Stimulated activated CD4-positive, alpha-beta T cell treated with anti-CD3 and anti-CD28 coated beads, Interleukin-1b, Interleukin-23, amount 100 ng/mL, for 1 hour (primary cell): ENCODE data around the gene PMM1.
"Not testable (repeated sequence)": the region's sequence is repeated elsewhere in the genome, so short reads cannot be mapped to it uniquely, and the experiment has no call there.

Experiments
- DNase-seq, 2 donors: peaks; one replicate each; pipeline ENCODE4 v3.0.0-alpha.2; 2020; ENCODE audit warnings: low read depth in 2 of 2

The PMM1 gene

DNA sequence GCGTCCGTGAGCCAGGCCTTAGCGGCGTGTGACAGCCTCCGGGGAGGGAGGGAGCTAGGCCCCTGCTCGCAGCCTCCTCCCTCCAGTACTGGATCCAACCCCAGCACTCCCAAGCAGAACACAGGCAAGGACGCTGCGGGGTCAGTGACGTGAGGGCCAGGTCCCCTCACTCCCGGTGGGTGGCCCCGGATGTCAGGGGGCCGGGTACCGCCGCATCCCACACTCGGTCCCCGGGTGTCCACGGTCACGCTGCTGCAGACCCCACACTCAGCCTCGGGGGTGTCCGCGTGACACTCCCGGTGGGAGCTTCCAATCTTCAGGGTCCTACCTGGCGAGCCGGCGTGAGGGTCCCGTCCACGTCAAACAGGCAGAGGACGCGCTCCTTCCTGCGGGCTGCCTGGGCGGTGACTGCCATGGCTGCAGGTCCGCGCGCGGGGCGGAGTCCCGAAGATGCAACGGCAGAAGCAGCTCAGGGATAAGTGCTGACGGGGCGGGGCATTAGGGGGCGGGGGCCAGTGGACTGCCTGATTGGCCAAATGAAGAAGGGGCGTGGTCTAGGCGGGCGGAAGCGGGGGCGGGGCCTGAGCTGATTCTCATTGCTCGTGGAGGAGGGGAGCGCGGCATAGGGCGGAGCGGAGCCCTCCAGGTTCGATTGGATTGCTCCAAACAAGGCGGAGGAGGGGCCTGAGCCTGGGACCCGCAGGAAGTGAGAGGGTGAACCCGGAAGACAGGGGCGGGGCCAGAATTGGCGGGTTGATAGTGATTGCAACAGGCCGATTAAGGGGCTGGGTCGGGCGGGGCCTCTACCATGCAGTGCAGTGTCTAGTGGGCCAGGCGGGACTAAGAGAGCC is at the start of gene PMM1:
Gene PMM1 (minus strand): TSS at position 450 of the 851 bp plus-strand sequence. CDS start 35 bp downstream, at position 415.
- DNase-seq = peak; percentile 100

DNA sequence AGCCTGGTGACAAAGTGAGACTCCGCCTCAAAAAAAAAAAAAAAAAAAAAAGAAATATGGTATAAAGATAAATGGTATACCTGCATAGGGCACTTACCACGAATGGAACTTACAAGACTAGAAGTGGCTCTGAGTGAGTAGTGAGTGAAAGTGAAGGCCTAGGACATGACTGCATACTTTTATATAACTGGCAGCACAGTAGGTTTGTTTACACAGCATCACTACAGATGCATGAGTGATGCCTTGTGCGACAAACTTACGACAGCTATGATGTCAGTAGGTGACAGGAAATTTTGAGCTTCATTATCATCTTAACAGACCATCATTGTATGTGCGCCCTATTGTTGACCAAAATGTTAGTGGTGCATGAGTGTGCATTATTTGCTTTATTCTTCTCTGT is 49.1 kb upstream of the PMM1 start:
- no peak for DNase-seq

DNA sequence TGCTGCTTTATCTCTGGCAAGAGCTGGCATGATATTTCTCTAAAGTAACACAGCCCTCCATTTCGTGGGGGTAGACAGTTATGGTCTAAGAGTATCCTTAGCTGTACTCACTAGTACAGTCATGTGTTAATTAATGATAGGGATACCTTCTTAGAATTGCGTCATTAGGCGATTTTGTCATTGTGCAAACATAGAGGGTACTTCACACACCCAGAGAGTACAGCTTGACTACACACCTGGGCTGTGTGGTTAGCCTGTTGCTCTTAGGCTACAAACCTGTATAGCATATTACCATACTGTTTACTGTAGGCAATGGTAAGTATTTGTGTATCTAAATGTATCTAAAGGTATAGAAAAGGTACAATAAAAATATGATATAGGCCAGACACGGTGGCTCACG is 48.5 kb upstream of the PMM1 start:
- DNase-seq = no peak

DNA sequence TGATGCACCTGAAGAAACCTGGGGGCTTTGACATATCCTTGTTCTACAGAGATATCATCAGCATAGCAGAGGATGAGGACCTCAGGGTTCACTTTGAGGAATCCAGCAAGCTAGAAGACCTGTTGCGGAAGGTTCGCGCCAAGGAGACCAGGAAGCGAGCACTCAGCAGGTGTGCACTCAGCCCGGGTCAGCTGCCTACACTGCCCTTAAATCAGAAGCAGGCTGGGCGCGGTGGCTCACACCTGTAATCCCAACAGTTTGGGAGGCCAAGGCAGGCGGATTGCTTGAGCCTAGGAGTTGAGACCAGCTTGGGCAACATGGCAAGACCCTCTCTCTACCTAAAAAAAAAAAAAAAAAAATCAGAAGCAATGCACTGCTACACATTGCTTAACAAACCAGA is 48.0 kb upstream of the PMM1 start:
- DNase-seq = not testable (repeated sequence)

DNA sequence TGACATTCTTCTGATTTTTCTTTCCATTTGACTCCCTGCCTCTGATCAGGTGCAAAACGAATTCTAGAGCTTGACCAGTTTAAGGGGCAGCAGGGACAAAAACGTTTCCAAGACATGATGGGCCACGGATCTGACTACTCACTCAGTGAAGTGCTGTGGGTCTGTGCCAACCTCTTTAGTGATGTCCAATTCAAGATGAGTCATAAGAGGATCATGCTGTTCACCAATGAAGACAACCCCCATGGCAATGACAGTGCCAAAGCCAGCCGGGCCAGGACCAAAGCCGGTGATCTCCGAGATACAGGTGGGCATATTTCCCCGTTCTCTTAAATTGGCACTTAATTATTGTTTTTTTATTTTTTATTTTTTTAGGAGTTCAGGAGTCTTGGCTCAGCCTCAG is 46.8 kb upstream of the PMM1 start:
- no peak for DNase-seq

DNA sequence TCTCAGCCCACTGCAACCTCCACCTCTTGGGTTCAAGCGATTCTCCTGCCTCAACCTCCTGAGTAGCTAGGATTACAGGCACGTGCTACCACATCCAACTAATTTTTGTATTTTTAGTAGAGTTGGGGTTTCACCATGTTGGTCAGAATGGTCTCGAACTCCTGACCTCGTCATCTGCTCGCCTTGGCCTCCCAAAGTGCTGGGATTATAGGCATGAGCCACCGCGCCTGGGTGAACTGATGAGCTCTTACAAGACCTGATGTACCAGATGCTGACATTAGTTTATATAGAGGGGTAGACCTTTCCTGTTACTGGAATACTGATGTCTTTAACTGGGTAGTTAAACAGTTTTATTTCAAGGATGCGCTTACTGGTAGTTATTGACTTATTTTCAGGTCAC is 45.0 kb upstream of the PMM1 start:
- DNase-seq = not testable (repeated sequence)

DNA sequence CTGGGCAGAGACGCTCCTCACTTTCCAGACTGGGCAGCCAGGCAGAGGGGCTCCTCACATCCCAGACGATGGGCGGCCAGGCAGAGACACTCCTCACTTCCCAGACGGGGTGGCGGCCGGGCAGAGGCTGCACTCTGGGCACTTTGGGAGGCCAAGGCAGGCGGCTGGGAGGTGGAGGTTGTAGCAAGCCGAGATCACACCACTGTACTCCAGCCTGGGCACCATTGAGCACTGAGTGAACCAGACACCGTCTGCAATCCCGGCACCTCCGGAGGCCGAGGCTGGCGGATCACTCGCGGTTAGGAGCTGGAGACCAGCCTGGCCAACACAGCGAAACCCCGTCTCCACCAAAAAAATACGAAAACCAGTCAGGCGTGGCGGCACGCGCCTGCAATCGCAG is 42.0 kb upstream of the PMM1 start:
- not testable (repeated sequence) for DNase-seq

DNA sequence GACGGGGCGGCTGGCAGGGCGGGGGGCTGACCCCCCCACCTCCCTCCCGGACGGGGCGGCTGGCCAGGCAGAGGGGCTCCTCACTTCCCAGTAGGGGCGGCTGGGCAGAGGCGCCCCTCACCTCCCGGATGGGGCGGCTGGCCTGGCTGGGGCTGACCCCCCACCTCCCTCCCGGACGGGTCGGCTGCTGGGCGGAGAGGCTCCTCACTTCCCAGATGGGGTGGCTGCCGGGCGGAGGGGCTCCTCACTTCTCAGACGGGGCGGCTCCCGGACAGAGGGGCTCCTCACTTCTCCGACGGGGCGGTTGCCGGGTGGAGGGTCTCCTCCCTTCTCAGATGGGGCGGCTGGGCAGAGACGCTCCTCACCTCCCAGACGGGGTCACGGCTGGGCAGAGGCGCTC is 41.5 kb upstream of the PMM1 start:
- DNase-seq = not testable (repeated sequence)

DNA sequence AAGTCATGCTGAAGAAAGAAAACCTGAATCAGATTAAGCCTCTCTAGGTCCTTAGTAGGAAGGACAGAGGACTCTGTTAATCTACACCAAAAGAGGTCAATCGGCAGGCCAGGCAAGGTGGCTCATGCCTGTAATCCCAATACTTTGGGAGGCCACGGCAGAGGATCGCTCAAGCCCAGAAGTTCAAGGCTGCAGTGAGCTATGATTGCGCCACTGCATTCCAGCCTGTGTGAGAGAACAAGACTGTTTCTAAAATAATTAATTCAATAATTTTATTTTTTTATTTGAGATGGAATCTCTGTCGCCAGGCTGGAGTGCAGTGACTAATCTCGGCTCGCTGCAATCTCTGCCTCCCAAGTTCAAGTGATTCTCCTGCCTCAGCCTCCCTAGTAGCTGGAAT is 35.9 kb upstream of the PMM1 start:
- DNase-seq = no peak

DNA sequence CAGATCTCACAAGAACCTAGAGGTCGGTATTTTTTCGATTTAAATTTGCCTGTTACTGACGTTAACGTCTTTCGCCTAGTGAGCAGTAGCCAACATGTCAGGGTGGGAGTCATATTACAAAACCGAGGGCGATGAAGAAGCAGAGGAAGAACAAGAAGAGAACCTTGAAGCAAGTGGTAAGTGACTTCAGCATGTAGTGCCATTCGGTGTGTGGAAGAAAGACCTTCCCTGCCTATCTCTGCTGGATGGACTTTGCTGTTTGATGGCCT is 32.2 kb upstream of the PMM1 start:
- DNase-seq = no peak

DNA sequence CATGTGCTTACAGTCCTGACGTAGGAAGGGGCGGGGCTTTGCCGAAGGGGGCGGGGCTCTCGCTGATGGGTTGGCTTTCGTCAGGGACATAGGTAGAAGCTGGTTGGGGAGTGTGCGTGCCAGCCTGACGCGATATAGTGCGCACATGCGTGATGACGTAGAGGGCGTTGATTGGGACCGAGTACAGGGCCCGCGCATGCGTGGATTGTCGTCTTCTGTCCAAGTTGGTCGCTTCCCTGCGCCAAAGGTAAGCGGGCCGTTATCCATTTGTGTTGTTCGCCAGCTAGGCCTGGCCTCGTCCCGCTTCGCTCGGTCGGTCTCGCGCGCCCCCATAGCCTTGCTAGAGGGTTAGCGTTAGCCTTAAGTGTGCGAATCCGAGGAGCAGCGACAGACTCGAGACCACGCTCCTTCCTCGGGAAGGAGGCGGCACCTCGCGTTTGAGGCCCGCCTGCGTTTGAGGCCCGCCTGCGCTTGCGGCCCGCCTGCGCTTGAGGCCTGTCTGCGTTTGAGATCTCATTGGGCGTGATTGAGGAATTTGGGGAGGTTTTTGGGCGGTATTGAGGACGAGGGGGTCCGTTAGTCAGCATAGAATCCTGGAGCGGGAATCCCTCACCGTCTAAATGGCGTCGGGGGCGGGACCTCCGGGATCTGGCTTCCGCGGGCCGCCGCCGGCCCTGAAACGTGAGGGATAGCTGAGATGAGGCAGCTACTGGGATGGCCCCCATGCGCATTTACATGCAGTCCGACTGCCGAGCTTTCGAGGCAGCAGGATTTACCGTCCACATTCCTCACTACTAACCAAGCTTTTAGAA is 31.7 kb upstream of the PMM1 start, which contains the start of gene XRCC6:
Gene XRCC6 (plus strand): TSS at position 197 of the 812 bp plus-strand sequence. CDS start 710 bp downstream, outside the sequence.
- DNase-seq = peak; percentile 100

DNA sequence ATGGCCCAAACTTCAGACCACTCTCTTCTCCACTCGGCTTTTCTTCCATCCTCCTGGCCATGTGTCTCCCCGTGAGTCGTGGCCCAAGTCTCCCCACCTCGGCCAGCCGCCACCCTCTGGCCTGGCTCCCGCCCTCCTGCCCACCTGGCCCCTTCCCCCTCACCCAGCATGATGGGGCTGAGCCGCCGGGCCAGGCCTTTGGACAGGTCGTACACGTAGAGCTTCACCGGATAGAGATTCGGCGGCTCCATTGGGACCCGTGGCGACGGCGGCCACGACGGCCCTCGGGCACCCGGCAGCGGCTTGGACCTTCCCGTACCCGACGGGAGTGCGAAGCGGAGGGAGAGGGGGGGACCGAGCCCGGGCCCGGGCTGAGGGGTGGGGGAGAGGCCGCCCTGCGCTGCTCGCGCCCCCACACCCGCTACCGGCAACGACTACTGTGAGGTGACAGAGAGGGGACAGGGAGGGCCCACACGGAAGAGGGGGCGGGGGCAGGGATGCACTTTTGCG is 31.0 kb upstream of the PMM1 start, which contains the start of gene DESI1:
Gene DESI1 (minus strand): TSS at position 455 of the 510 bp plus-strand sequence. CDS start 204 bp downstream, at position 251.
- DNase-seq = peak in 1 of 2 donors; percentile 22

DNA sequence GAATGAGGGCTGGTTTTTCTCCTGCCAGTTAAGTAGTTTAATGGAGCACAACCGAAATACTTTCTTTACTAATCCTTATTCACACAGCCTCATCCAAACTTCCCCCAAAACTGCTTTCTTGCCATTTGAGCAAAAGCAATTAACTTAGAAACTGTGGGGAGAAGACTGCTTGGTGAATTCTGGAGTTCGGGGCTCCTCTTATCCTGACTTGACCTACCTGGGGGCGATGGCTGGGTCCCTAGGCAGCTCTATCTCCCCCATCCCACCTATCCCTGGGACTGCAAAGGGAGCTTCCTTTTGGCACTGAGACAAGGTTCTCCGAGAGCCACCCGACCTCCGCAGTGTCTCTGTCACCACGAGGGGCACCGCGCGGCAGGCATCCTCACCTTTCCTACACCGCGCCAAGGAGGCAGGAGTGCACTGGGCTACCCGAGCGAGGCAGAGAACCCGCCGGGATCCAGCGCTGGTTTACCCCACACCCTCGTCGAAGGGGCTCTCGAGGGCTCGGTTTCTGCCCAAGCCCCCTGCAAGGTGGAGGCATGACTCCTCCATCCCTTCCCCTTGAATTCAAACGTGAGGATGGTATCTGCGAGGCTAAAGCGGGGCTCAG is 30.4 kb upstream of the PMM1 start:
- peak in 1 of 2 donors; percentile 21 for DNase-seq

DNA sequence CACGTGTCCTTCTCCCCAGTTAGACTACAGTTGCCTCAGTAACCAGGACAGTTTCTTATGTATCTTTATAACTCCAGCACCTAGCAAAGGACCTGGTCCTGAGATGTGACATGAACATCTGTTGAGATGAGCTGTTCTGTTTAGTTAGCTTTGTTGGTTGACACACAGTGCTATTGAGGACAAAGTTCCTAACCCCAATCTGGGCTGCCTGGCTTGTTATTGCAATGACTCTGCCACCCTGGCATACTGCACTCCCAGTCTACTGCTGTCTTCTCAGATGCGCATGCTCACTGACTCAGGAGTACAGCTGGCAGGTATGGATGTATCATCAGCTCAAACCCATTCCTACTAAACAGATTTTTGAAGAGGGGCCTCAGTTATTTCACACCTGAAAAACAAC is 23.8 kb upstream of the PMM1 start:
- DNase-seq = no peak

DNA sequence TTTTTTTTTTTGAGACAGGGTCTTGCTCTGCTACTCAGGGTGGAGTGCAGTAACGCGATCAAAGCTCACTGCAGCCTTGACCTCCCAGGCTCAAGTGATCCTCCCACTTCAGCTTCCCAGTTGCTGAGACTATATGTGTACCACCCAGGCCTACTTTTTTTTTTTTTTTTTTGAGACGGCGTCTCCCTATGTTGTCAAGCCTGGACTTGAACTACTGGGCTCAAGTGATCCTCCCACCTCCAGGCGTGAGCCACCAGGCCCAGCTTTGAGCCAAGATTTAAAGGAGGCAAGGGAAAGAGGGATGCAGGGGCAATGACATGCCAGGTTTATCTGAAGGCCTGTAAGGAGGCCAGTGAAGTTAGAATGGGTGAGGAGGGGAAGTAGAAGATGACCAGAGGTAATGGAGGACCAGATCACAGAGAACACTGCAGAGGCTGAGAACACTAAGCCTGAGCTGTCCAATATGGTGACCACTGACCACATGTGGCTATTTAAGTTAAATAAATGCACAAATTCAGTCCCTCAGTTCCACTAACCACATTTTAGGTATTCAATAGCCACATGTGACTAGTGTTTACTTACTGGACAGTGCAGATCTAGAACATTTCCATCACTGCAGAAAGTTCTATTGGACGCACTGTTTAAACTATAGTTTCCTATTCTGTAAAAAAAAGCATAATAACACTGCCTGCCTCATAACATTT is 23.1 kb upstream of the PMM1 start:
- DNase-seq = no peak

DNA sequence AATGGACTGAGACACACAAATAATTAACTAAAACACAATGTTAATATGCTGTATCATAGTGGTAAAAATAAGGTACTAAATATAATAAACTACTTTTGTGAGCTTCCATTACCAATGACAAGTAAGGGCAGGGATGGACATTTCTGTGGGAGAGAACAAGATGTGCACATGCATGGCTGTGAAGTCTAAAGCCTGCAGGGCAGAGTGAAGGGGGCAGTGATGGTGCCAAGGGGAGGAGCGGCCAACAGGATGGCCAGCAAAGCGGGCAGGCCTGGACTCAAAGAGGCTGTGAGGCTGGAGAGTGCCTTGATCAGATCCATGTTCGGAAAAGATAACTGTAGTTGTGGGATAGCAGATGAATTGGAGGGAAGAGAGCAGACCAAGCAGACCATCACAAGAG is 18.7 kb upstream of the PMM1 start:
- DNase-seq = no peak

DNA sequence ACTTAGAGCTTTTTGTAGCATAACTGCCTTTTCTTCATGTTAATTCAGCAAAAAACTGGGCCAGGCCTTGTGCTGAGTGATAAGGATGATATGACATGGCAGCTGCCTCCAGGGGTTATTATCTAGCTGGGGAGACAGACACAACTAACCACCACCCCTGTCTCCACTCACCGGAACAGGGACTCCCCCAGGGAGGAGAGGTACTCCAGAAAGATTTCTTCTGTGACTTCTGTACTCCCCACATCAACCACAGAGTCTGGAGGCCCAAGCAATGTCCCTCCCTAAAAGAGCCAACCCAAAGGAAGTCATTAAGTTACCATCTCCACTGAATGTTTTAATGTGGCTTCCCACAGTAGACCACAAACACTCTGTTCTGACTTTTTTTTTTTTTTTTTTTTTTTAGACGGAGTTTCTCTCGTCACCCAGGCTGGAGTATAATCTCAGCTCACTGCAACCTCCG is 14.3 kb upstream of the PMM1 start:
- peak in 1 of 2 donors; percentile 10 for DNase-seq

DNA sequence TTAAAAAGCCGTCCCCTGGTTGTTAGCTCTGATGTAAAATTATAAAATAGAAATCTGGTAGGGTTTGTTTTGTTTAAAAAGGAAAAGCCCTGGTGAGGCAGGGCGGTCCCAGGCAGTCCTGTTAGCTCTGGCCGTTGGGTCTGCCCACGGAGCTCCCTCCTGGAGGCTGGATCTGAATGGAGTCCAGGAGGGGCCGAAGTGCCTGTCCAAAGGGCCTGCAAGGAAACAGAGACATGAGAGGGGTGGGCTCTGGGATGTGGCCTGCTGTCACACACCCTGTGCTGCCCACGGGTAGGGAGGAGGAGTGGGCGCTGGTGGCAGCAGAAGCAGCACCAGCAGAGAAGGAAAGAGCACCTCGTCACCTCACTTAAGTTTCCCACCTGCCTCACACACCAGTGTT is 11.3 kb upstream of the PMM1 start:
- DNase-seq = no peak

DNA sequence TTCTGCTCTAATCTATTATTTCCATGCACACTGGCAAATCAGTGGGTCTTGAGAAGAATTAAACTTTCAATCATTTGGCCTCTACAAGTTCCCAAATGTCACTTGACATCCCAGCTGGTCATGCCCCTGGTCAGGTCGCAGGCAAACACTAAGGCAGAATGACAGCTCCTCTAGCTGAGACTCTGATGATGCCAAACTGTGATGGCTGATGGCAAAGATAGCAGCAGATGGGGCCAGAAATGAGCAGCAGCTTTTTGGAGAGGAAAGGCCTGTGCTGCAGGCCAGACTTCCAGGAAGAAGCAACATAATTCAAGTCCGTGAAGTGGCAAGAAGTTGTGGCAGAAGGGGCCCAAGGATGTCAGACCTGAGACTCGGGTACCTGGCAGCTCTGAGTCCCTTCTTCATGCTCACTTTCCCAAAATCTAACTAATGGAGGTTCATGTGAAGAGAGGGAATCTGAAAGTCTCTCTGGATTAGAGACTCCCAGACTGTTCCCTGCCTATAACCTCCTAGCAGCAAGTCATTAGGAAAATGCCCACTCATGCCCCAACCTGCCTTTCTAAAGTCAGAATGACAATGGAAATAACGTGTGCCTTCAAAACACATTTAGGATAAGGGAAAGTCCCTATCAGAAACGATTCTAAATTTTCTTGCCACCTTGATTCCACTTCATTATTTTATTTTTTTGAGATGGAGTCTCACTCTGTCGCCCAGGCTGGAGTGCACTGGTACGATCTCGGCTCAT is 9.4 kb upstream of the PMM1 start:
- DNase-seq = no peak

DNA sequence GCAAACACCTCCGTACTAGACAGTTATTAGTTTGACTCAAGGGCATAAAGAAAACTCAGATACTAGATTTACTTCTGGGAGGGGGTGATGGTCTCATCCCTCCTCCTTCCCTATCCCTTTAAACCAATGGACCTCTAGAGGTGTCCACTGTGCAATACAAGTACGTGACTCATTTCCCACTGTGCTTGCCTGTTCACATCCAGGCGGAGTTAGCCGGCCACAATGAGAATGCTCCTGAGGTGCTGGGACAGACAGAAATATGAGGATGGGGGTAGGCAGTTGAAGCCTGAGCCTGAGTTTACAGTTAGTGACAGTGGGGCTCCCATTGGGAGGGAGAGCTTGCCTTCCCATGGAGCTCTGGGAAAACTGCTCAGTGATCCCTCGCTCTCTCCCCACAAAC is 8.4 kb upstream of the PMM1 start:
- no peak for DNase-seq

DNA sequence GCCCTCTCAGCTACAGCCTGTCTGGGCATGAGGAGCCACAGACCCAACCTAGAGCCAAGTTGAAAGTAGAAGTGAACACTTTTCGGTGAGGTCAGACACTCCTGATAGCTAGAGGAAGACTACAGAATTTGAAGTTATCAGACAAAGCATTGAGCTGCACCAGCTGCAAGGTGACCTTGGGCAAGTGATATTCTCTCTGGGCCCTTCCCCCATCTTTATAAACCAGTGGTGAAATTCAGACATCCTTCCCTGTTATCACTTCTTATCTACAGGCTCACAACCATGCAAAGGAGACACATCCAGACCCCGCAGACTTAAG is 8.0 kb upstream of the PMM1 start:
- no peak for DNase-seq
